Choroid plexus epithelial cell (primary cell): Measurements from ENCODE around the gene RDH16.

Experiments
- DNase-seq: peaks from one replicate; pipeline ENCODE4 v3.0.0-alpha.2; 2010; ENCODE audit warnings: low read depth
- H3K4me3 ChIP-seq: 2 replicates; pipeline ENCODE4 v1.5.1; 2011; ENCODE audit warnings: low read depth, mild to moderate bottlenecking, control low read depth, low read length, moderate library complexity
- TF ChIP-seq, protein P1 (sequence below): conservative IDR thresholded peaks from 2 replicates; pipeline ENCODE4 v1.5.1; 2011; ENCODE audit warnings: low read depth, mild to moderate bottlenecking, control low read depth, inconsistent platforms, low read length, moderate library complexity

RDH16 gene

DNA sequence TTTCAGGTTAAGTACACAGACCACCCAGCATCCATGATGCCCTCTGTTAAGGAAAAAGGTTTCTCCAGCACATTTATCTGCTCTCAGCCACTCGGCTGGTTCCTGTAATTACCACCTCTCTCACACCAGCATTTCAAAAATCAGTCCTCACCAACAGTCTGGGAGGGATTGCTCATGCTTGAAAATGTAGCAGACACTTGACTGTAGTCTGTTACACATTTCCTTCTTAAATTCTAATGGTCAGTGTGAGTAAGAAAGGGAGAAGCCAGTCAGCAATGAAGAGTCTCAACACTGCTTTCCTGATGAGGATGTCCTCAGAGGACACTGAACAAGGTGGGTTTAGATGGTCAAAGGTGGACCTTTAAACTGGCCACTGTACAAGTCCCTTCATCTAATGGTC lies 43.0 kb upstream of the RDH16 start:
- TF ChIP-seq, protein P1, sequence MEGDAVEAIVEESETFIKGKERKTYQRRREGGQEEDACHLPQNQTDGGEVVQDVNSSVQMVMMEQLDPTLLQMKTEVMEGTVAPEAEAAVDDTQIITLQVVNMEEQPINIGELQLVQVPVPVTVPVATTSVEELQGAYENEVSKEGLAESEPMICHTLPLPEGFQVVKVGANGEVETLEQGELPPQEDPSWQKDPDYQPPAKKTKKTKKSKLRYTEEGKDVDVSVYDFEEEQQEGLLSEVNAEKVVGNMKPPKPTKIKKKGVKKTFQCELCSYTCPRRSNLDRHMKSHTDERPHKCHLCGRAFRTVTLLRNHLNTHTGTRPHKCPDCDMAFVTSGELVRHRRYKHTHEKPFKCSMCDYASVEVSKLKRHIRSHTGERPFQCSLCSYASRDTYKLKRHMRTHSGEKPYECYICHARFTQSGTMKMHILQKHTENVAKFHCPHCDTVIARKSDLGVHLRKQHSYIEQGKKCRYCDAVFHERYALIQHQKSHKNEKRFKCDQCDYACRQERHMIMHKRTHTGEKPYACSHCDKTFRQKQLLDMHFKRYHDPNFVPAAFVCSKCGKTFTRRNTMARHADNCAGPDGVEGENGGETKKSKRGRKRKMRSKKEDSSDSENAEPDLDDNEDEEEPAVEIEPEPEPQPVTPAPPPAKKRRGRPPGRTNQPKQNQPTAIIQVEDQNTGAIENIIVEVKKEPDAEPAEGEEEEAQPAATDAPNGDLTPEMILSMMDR, result no peak
- DNase-seq, result no peak
- no peak overlapping the region for H3K4me3 ChIP-seq

DNA sequence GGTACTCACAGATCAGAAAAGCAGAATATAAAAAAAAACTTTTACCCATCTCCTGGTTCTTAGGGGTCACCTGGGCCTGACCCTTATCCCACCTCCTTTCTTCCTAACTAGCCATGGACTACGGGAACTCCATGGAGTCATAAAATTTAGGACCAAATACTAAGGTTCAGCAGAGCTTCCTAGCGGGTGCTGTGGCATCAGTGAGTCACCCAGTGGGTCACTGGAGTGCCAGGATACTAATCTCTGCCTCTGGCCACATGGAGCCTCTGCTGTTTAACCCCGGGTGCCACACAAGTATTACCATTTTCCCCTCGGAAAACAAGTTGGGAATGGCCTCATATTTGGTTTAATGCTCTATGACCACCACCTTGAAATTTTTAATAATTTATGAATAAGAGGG lies 42.0 kb upstream of the RDH16 start:
- TF ChIP-seq, protein P1, result no peak
- no peak overlapping the region for H3K4me3 ChIP-seq
- no peak for DNase-seq

DNA sequence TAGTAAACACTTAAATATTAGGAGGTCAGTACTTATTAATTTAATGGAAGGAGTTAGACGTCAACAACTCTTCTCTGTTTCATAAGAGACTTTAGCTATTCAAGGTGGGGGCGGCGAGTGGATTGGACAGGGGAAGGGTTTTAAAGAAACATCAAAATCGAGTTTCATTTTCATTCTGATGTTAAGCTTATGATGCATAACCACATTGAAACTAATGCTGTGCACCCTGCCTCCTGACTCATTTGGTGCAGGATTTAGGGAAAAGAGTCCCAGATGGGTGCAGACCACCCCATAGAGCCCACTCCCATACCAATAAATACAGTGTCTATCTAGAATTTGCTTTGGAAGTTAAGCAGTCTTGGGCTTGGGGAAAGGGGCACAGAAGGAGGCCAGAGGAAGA lies 41.6 kb upstream of the RDH16 start:
- DNase-seq, result no peak
- no peak overlapping the region for H3K4me3 ChIP-seq
- TF ChIP-seq, protein P1, result no peak

DNA sequence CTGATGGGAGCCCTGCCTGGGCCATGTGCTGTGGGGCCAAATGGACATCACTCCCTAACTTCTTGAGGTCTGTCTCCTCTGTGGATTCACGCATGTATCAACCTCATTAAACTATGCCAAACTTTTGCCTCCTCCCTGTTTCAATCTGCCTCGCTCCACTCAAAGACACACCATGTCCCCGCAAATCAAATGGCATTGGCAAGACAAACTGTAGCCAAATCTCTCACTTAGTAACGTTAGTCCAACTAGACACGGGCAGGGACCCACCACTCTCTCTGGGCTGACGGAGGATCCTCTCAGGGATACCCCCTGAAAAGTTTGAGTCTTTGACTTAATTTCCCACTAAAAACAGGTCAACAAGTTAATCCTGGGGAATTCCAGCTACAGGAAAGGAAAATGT lies 40.9 kb upstream of the RDH16 start:
- no peak overlapping the region for H3K4me3 ChIP-seq
- TF ChIP-seq, protein P1, result no peak

DNA sequence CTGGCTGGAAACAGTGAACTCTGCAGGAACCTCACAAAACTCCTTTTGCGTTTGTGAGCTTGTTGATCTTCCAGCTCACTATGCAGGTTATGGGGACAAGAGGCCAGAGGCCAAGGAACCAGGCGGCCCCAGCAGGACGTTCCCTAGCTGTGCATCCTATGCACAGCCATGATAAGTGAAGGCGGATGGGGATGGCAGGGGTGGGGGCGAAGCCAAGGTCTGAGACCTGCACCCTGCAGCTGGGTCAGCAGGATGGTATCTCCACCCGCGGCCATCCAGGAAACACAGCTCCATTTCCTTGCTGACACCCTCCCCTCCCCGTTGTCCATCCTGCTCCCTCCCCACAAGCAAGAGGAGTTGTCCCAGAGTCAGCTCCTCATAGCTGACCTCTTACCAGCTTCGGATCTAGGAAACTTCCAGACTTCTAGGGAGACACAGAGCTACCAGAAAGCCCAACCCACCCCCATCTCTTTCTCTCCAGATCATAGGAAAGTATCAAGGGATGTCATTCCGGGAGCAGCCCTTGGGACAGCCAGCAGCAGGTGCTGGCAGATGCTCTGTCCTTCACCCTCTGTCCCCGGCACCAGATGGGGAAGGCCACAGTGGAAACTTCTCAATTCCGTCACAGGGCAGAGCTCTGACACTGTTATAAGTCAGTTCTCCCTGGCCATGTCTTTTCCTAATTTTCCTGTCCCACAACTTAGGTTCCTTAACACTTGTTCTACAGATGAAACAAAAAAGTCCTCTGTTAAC lies 39.6 kb upstream of the RDH16 start:
- TF ChIP-seq, protein P1, result no peak
- no peak overlapping the region for H3K4me3 ChIP-seq
- no peak for DNase-seq

More for the DNA sequence above, 40.9 kb upstream of the RDH16 start:
- DNase-seq, result no peak

DNA sequence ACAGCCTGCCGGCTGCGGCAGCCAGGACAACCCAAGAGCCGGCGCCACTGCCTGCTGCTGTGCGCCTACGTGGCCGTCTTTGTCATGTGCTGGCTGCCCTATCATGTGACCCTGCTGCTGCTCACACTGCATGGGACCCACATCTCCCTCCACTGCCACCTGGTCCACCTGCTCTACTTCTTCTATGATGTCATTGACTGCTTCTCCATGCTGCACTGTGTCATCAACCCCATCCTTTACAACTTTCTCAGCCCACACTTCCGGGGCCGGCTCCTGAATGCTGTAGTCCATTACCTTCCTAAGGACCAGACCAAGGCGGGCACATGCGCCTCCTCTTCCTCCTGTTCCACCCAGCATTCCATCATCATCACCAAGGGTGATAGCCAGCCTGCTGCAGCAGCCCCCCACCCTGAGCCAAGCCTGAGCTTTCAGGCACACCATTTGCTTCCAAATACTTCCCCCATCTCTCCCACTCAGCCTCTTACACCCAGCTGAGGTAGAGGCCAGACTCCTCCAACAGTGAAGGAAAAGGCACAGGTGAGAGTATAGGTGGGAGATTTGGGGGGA lies 38.6 kb upstream of the RDH16 start:
- H3K4me3 ChIP-seq, result no peak overlapping the region
- TF ChIP-seq, protein P1, result no peak
- DNase-seq, result no peak
